H1 (cell line): Measurements from ENCODE around the gene ANKRD9. TPM values are rescaled to one million over a fixed set of nuclear protein-coding genes. Genes with fewer than 3 reads are reported as not detected.

Source experiments
- BCL11A ChIP-seq, 2 experiments: IDR thresholded peaks; one replicate each; pipeline ENCODE4 v1.6.1; 2011; ENCODE audit warnings: low read depth in 2 of 2, low read length in 2 of 2, mild to moderate bottlenecking in 2 of 2
- CHD7 ChIP-seq: fragments of 300-600 bp; sonication (generic); IDR thresholded peaks from 2 replicates; pipeline ENCODE4 v1.7.1; 2012; ENCODE audit warnings: low read length, moderate library complexity, mild to moderate bottlenecking, inconsistent platforms; ENCODE audit not compliant: insufficient replicate concordance
- EZH2 ChIP-seq: fragments of 200-600 bp; sonication (generic); IDR thresholded peaks from 2 replicates; pipeline ENCODE4 v1.7.1; 2012; ENCODE audit warnings: low read depth, mild to moderate bottlenecking, moderate library complexity, low read length, inconsistent platforms; ENCODE audit not compliant: severe bottlenecking
- GTF2F1 ChIP-seq: IDR thresholded peaks from 2 replicates; pipeline ENCODE4 v1.6.1; 2012; ENCODE audit warnings: low read depth, low read length, improper control_type of control experiment, borderline replicate concordance
- HDAC2 ChIP-seq, 2 experiments: fragments of 300-600 bp in 1 of 2; sonication (generic) in 1 of 2; IDR thresholded peaks; 2 replicates each; pipeline ENCODE4 v1.6.1; 2011 to 2012; ENCODE audit warnings: low read depth in 2 of 2, low read length in 2 of 2, mild to moderate bottlenecking in 2 of 2, moderate library complexity in 2 of 2, borderline replicate concordance in 1 of 2, inconsistent platforms in 1 of 2
- KDM5A ChIP-seq: fragments of 200-600 bp; IDR thresholded peaks from 2 replicates; pipeline ENCODE4 v1.7.1; 2012; ENCODE audit warnings: mild to moderate bottlenecking, low read length, inconsistent platforms, mixed read lengths
- RXRA ChIP-seq: IDR thresholded peaks from 2 replicates; pipeline ENCODE4 v1.6.1; 2011; ENCODE audit warnings: low read depth, mild to moderate bottlenecking, low read length, moderate library complexity; ENCODE audit not compliant: insufficient read depth
- SIX5 ChIP-seq: IDR thresholded peaks from 2 replicates; pipeline ENCODE4 v1.6.1; 2011; ENCODE audit warnings: mild to moderate bottlenecking, low read depth, low read length
- SP1 ChIP-seq: IDR thresholded peaks from 2 replicates; pipeline ENCODE4 v1.6.1; 2011; ENCODE audit warnings: low read depth, low read length
- polyA plus RNA-seq, 7 experiments: library from polyadenylated mRNA; depleted of rRNA in 3 of 7; stranded (reverse) in 5 of 7; unstranded in 2 of 7; fragments of >200 nt in 5 of 7; fragments of 200-250 nt in 2 of 7; gene quantifications; 1 replicate in 5 of 7; 2 replicates in 1 of 7; 4 replicates in 1 of 7; pipeline versions ENCODE4 v1.2.1 to v1.2.3, GENCODE V29; 2011 to 2013; ENCODE audit warnings: missing spikeins in 2 of 7, mixed read lengths in 2 of 7
- total RNA-seq: library from RNA; stranded (reverse); fragmentation: NEBNext Ultra II Directional; extraction: Animal tissue kit (Norgen Biotek cat#: 25700); gene quantifications from 2 replicates; pipeline ENCODE4 v1.2.1, GENCODE V29; 2021

ANKRD9 gene
- total and polyA plus RNA-seq, 2 of the 8 experiments (the other 6 are each of a cell fraction or from before 2014, with no cell fraction given): 37.0 to 41.8 TPM

- TF ChIP-seq CHD7 (no peak), KDM5A (no peak), HDAC2 (IDR thresholded peaks at IDR 0.05; ENCODE audit: borderline replicate concordance in 1 of 2, low read depth in 2 of 2, low read length in 2 of 2) (no peak), EZH2 (no peak), BCL11A (IDR thresholded peaks at IDR 0.05; ENCODE audit: low read depth in 2 of 2, low read length in 2 of 2) (no peak), RXRA (no peak), SP1 (no peak), SIX5 (no peak), GTF2F1 (no peak)
Observed at GRCh38 chr14:102452302-102452701, 57.3 kb downstream of the ANKRD9 start (continued).
